H9 (cell line): ENCODE measurements around the gene NECAP2. TPM values are rescaled to one million over a fixed set of nuclear protein-coding genes. Genes with fewer than 3 reads are reported as not detected.

Source experiments
- total RNA-seq: library from RNA; stranded (reverse); gene quantifications from 2 replicates; pipeline ENCODE4 v1.2.1, GENCODE V29; 2021

Gene NECAP2
- total RNA-seq, 1 experiment from 2014 or later, result 33.2 TPM

Other genes starting within 250 kb of the NECAP2 start
- 18.5 and 21.1 TPM in 2 replicates for gene ARHGEF19, start 228.1 kb upstream of the NECAP2 start, total RNA-seq
- gene CPLANE2, start 203.5 kb upstream of the NECAP2 start, total RNA-seq, result 6.3 and 7.7 TPM in 2 replicates
- 17.4 and 19.0 TPM in 2 replicates for gene FBXO42, start 88.2 kb upstream of the NECAP2 start, total RNA-seq
- gene SZRD1, start 73.5 kb upstream of the NECAP2 start, total RNA-seq, result 118 and 119 TPM in 2 replicates
- 0.07 TPM in 1 of 2 replicates, not detected in the other for gene SPATA21, start 3.3 kb upstream of the NECAP2 start, total RNA-seq
- gene RNU1-1, start 73.6 kb downstream of the NECAP2 start, total RNA-seq, result 1,874 and 2,051 TPM in 2 replicates
- 27.7 and 29.3 TPM in 2 replicates for gene NBPF1, start 172.8 kb downstream of the NECAP2 start, total RNA-seq
- 1,874 and 2,051 TPM in 2 replicates for gene RNU1-3, start 226.2 kb downstream of the NECAP2 start, total RNA-seq